ENCODE results near the gene PTPN22.

- TF ChIP-seq CTCF (conservative IDR thresholded peaks at IDR 0.05; ENCODE audit: low read length) (no peak), EZH2phosphoT487 (IDR thresholded peaks at IDR 0.05; ENCODE audit: borderline replicate concordance, low read depth, low read length) (no peak)
Measured at GRCh38 chr1:113784104-113784779, 87.3 kb downstream of the PTPN22 start.
